Caco-2 (cell line): Measurements from ENCODE around the gene MUC3A. TPM values are rescaled to one million over a fixed set of nuclear protein-coding genes. Genes with fewer than 3 reads are reported as not detected.

Source experiments
- Bru-seq: library from RNA; stranded (reverse); fragments of 400-500 nt; gene quantifications from one replicate; lab custom pipeline; 2021; lab: Mats Ljungman, UMichigan
- BruChase-seq, 2 experiments: library from RNA; stranded (reverse); fragments of 400-500 nt; gene quantifications; one replicate each; lab custom pipeline; 2021; lab: Mats Ljungman, UMichigan
- BruUV-seq: library from RNA; stranded (reverse); fragments of 400-500 nt; replicated peaks from 2 replicates; lab custom pipeline; 2021; lab: Mats Ljungman, UMichigan
- CTCF ChIA-PET: fragments of 300-600 bp; sonication (Branson Sonifier 250); formaldehyde crosslinking; loops from one replicate; lab custom pipeline; 2022; ENCODE audit warnings: antibody characterized with exemption; lab: Charles Lee
- POLR2A ChIA-PET: fragments of 300-600 bp; sonication (Branson Sonifier 250); formaldehyde crosslinking; loops from one replicate; lab custom pipeline; 2022; ENCODE audit warnings: antibody characterized with exemption; lab: Charles Lee
- DNase-seq, 2 experiments: peaks; one replicate each; pipeline versions ENCODE4 v3.0.0 to v3.0.0-alpha.2; 2020 to 2022
- H3K27me3 ChIP-seq: replicated peaks from 2 replicates; pipeline ENCODE4 v1.6.0; 2011; ENCODE audit warnings: low read length; ENCODE audit not compliant: control insufficient read depth, insufficient read depth
- H3K36me3 ChIP-seq: 2 replicates; pipeline ENCODE4 v1.5.1; 2011; ENCODE audit warnings: low read length; ENCODE audit not compliant: control insufficient read depth, insufficient read depth
- H3K4me1 ChIP-seq: fragments of 250-450 bp; sonication (Bioruptor Pico); 2 replicates; pipeline ENCODE4 v1.5.1; 2020; ENCODE audit warnings: mild to moderate bottlenecking
- H3K4me3 ChIP-seq: 2 replicates; pipeline ENCODE4 v1.5.1; 2011; ENCODE audit warnings: low read depth, mild to moderate bottlenecking, control low read depth, low read length
- H3K9me3 ChIP-seq: fragments of 250-450 bp; sonication (Bioruptor Pico); 2 replicates; pipeline ENCODE4 v1.5.1; 2020; ENCODE audit warnings: mild to moderate bottlenecking, moderate library complexity
- H3K27ac Mint-ChIP-seq: one replicate; pipeline ENCODE4 v1.8.0; 2022; ENCODE audit warnings: mixed read lengths; ENCODE audit not compliant: unreplicated experiment
- H3K27me3 Mint-ChIP-seq: one replicate; pipeline ENCODE4 v1.8.0; 2022; ENCODE audit warnings: mixed read lengths; ENCODE audit not compliant: insufficient read depth, unreplicated experiment
- H3K36me3 Mint-ChIP-seq: one replicate; pipeline ENCODE4 v1.8.0; 2022; ENCODE audit warnings: mild to moderate bottlenecking, mixed read lengths; ENCODE audit not compliant: insufficient read depth, unreplicated experiment
- H3K4me1 Mint-ChIP-seq: one replicate; pipeline ENCODE4 v1.8.0; 2022; ENCODE audit warnings: low read depth, mixed read lengths; ENCODE audit not compliant: unreplicated experiment
- H3K4me3 Mint-ChIP-seq: one replicate; pipeline ENCODE4 v1.8.0; 2022; ENCODE audit warnings: mild to moderate bottlenecking, moderate library complexity, mixed read lengths; ENCODE audit not compliant: unreplicated experiment
- H3K9me3 Mint-ChIP-seq: one replicate; pipeline ENCODE4 v1.8.0; 2022; ENCODE audit warnings: mixed read lengths; ENCODE audit not compliant: unreplicated experiment
- CTCF ChIP-seq, 2 experiments: fragments of 200-600 bp in 1 of 2; IDR thresholded peaks; 1 replicate in 1 of 2; 2 replicates in 1 of 2; pipeline versions ENCODE4 v1.5.1 to v1.8.0; 2011 to 2022; ENCODE audit warnings: antibody characterized with exemption in 1 of 2, control low read depth in 1 of 2, inconsistent platforms in 1 of 2, low read depth in 1 of 2, low read length in 1 of 2, mild to moderate bottlenecking in 1 of 2, moderate library complexity in 1 of 2; ENCODE audit not compliant: insufficient read depth in 1 of 2, severe bottlenecking in 1 of 2, unreplicated experiment in 1 of 2
- intact Hi-C: fragments of 100-400 bp; cut with micrococcal nuclease; formaldehyde crosslinking; loops from one replicate; pipeline ENCODE4 v1.10.0; 2022; ENCODE audit not compliant: unreplicated experiment
- long read RNA-seq: library from polyadenylated mRNA; stranded (forward); transcript quantifications from one replicate; pipeline ENCODE4 v2.0.0, GENCODE V29; 2022
- total RNA-seq: library from RNA; stranded (reverse); gene quantifications from 2 replicates; pipeline ENCODE4 v1.2.3, GENCODE V29; 2022

MUC3A gene
- 25.1 and 27.0 TPM in 2 replicates for total RNA-seq
- Bru-seq, nascent RNA = percentile 47 among the genes with signal in this experiment
- percentile 56 among the genes with signal in this experiment for BruChase-seq, experiment 1, labeled RNA remaining after a 2-hour chase
- percentile 70 among the genes with signal in this experiment for BruChase-seq, experiment 2, labeled RNA remaining after a 6-hour chase
- long read RNA-seq, transcript MUC3A-204 (4 exons, 1,093 nt) = major isoform, 25 of 36 reads
- long read RNA-seq, partial matches to known transcripts = 11 of 36 reads
- long read RNA-seq, other reads (novel, unspliced or antisense) = 0 of 36 reads

GRCh38 chr7:100949227-100949932 is at the start of gene MUC3A:
MUC3A (plus strand) TSS chr7:100949534; CDS start chr7:100949625, 91 bp downstream.
- H3K9me3 ChIP-seq = 0 out of 2 replicates have a peak, but pooled peaks cover under 1% of the 10 kb centered on the region
- no peaks in the 10 kb centered on the region for H3K27me3 ChIP-seq
- Mint-ChIP-seq H3K4me1 (no peaks in the 10 kb centered on the region), H3K27ac (no peak within 1 kb of the TSS), H3K27me3 (no peaks in the 10 kb centered on the region), H3K4me3 (peak within 1 kb of the TSS; percentile 11), H3K9me3 (no peaks in the 10 kb centered on the region), H3K36me3 (no peaks in the 10 kb centered on the region)
- ChIA-PET CTCF (interaction anchor here (0.8 to 1.8 kb wide), 2 partner anchors 9 to 17 kb away, joined by 3 to 8 read pairs; no protein-coding TSS in a partner anchor), POLR2A (no interaction called here)
- TF ChIP-seq CTCF (IDR thresholded peaks at IDR 0.05; ENCODE audit: insufficient read depth in 1 of 2, low read depth in 1 of 2, low read length in 1 of 2, severe bottlenecking in 1 of 2, unreplicated experiment in 1 of 2) = no peak
- H3K4me3 ChIP-seq = peak within 1 kb of the TSS; percentile 23
- intact Hi-C loops = no loop called here
- BruUV-seq = no TSS peak
- H3K36me3 ChIP-seq = no peaks in the 10 kb centered on the region
- no peaks in the 10 kb centered on the region for H3K4me1 ChIP-seq
- peak; percentile 28 to 65 for DNase-seq

GRCh38 chr7:100900978-100901377 is 48.4 kb upstream of the MUC3A start:
- DNase-seq = no peak
- Histone ChIP-seq H3K27me3 (no peaks in the 10 kb centered on the region), H3K9me3 (no peaks in the 10 kb centered on the region), H3K4me1 (peaks cover 30% of the 10 kb centered on the region), H3K36me3 (no peaks in the 10 kb centered on the region), H3K4me3 (no peak overlapping the region)
- no peaks in the 10 kb centered on the region for H3K27me3 Mint-ChIP-seq
- peak overlapping the region; percentile 23 for H3K4me3 Mint-ChIP-seq
- peaks cover 22% of the 10 kb centered on the region for H3K4me1 Mint-ChIP-seq
- H3K9me3 Mint-ChIP-seq = no peaks in the 10 kb centered on the region
- peaks cover 13% of the 10 kb centered on the region for H3K36me3 Mint-ChIP-seq
- POLR2A ChIA-PET = no interaction called here
- TF ChIP-seq CTCF (IDR thresholded peaks at IDR 0.05; ENCODE audit: insufficient read depth in 1 of 2, low read depth in 1 of 2, low read length in 1 of 2, severe bottlenecking in 1 of 2, unreplicated experiment in 1 of 2) = no peak
- H3K27ac Mint-ChIP-seq = no peak overlapping the region
- BruUV-seq = no TSS peak
- CTCF ChIA-PET = interaction anchor here (0.6 to 1.4 kb wide), 2 partner anchors 65 to 160 kb away, joined by 3 to 4 read pairs; no protein-coding TSS in a partner anchor
- intact Hi-C loops = no loop called here

- peak; percentile 53 to 61 for DNase-seq
- TF ChIP-seq CTCF (IDR thresholded peaks at IDR 0.05; ENCODE audit: insufficient read depth in 1 of 2, low read depth in 1 of 2, low read length in 1 of 2, severe bottlenecking in 1 of 2, unreplicated experiment in 1 of 2) = no peak
- intact Hi-C loops = no loop called here
Measured at GRCh38 chr7:100901921-100902332, 47.4 kb upstream of the MUC3A start.

More at GRCh38 chr7:100901921-100902332, 47.4 kb upstream of the MUC3A start:
- H3K36me3 ChIP-seq = no peaks in the 10 kb centered on the region
- no peaks in the 10 kb centered on the region for H3K27me3 ChIP-seq
- H3K4me1 ChIP-seq = peaks cover 30% of the 10 kb centered on the region
- Mint-ChIP-seq H3K4me3 (no peak overlapping the region), H3K27me3 (no peaks in the 10 kb centered on the region), H3K4me1 (peaks cover 16% of the 10 kb centered on the region), H3K36me3 (peaks cover 6% of the 10 kb centered on the region), H3K27ac (no peak overlapping the region), H3K9me3 (no peaks in the 10 kb centered on the region)
- H3K9me3 ChIP-seq = no peaks in the 10 kb centered on the region
- H3K4me3 ChIP-seq = no peak overlapping the region
- ChIA-PET POLR2A (no interaction called here), CTCF (interaction anchor here (1.4 kb wide), 1 partner anchor 64 kb away, joined by 4 read pairs; no protein-coding TSS in a partner anchor)
- no TSS peak for BruUV-seq
